Omental fat pad (tissue), 4 donors: ENCODE data around the gene FAM25A. TPM values are rescaled to one million over a fixed set of nuclear protein-coding genes. Genes with fewer than 3 reads are reported as not detected.
A peak's percentile ranks its signal among the peaks of the same experiment; 100 is the strongest.

Experiments used
- ATAC-seq: fragments of 150-250 bp; one replicate; pipeline ENCODE4 v1.9.1; 2016; ENCODE audit warnings: mild to moderate bottlenecking, moderate library complexity; ENCODE audit not compliant: low FRiP score
- DNase-seq: peaks from one replicate; pipeline ENCODE4 v3.0.0-alpha.2; 2019; ENCODE audit warnings: low spot score
- total RNA-seq, 4 donors: library from RNA; depleted of rRNA; stranded (reverse); fragments of >200 nt; gene quantifications; one replicate each; pipeline ENCODE4 v1.1.0, GENCODE V29; 2016
- TF ChIP-seq, protein P1 (sequence below), 3 donors: fragments of 450-650 bp; IDR thresholded peaks; one replicate each; pipeline ENCODE4 v1.5.1; 2016 to 2017; ENCODE audit warnings: antibody characterized with exemption in 3 of 3, mild to moderate bottlenecking in 3 of 3, moderate library complexity in 2 of 3

Gene FAM25A
- total RNA-seq, 4 donors from 2014 or later: not detected

DNA sequence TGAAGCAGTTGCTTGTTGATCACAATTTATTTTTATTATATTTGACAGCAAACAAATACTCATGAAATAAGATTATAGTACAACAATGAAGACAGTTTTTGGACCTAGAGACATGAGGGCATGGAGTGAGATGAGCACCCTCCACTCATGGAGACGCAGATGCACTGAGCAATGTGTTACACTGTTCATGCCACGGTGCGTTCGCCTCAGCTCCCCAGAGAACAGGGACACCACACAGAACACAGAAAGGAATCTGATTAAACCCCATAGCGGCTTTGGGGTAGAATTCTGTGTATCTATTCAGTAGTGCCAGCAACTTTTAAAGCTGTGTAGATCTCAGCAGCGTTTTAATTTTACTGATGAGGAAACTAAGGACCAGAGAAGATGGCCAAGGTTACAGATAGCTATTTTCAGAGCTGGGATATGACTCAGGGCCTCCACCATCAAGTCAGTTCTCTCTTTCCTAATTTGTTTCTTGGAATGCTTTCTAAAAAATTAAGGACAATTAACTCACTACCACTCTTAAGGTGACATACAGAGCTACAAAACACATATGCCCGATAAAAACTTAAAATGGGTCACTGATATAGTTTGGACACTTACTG, 33.6 kb downstream of the FAM25A start:
- TF ChIP-seq, protein P1, sequence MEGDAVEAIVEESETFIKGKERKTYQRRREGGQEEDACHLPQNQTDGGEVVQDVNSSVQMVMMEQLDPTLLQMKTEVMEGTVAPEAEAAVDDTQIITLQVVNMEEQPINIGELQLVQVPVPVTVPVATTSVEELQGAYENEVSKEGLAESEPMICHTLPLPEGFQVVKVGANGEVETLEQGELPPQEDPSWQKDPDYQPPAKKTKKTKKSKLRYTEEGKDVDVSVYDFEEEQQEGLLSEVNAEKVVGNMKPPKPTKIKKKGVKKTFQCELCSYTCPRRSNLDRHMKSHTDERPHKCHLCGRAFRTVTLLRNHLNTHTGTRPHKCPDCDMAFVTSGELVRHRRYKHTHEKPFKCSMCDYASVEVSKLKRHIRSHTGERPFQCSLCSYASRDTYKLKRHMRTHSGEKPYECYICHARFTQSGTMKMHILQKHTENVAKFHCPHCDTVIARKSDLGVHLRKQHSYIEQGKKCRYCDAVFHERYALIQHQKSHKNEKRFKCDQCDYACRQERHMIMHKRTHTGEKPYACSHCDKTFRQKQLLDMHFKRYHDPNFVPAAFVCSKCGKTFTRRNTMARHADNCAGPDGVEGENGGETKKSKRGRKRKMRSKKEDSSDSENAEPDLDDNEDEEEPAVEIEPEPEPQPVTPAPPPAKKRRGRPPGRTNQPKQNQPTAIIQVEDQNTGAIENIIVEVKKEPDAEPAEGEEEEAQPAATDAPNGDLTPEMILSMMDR (IDR thresholded peaks at IDR 0.05): no peak
- no peak for ATAC-seq
- no peak for DNase-seq

DNA sequence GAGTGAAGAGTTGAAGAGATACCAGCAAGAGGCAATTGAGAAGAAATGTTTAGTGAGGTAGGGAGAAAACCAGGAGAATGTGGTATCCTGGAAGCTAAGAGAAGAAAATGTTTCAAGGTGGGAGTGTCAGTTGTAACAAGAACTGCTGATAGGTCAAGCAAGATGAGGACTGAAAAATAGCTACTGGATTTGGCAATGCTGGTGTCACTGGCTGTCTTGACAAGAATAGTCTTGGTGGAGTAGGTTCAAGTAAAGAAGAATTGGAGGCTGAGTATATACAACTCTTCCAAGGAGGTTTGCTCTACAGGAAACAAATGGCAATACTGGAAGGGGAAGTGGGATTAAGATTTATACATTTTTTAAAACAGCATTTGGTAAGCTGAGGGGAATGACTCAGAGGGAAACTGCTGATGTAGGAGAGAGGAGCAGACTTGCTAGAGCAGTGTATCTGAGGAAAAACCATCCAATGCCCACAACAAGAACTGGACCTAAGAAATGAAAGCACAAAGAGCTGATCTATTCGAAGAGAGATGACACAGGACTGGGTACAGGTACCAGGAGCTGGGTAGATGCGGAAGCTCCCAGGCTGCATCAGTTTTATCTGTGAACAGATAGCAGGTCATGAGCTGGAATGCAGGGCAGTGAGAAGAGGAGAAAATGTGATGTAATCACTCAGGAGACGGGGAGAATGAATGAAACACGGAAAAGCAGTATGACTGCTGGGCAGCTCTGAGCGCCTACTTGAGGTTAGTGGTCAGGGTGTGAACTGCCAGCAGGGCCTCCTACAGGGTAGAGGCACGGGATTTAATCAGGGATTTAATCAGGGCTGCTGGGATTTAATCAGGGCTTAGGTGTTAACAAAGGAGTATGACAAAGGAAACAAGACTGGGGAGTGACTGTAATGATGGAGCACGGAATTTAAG, 34.5 kb downstream of the FAM25A start:
- TF ChIP-seq, protein P1 (IDR thresholded peaks at IDR 0.05): no peak
- peak; percentile 73 for ATAC-seq

DNA sequence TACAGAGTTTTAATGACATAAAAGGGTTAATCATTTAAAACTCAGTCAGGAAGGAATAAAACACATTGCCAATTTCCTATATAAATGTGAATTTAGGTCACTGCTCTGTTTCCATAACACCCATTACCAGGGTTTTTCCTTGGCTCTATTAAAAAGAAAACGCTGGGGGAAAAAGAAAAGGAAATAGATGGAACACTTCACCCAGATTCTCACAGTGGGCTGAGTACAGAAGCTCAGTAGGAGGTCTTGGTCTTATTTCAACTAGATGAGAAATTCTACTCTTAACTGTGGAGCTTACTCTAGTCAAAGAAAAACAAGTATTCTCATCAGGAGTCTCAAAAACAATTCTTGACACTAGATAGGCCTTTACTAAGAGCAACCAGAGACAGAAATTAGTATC, 38.1 kb downstream of the FAM25A start:
- ATAC-seq (no peak), DNase-seq (no peak)
- TF ChIP-seq, protein P1 (IDR thresholded peaks at IDR 0.05): no peak

More for the DNA sequence above, 34.5 kb downstream of the FAM25A start:
- no peak for DNase-seq

DNA sequence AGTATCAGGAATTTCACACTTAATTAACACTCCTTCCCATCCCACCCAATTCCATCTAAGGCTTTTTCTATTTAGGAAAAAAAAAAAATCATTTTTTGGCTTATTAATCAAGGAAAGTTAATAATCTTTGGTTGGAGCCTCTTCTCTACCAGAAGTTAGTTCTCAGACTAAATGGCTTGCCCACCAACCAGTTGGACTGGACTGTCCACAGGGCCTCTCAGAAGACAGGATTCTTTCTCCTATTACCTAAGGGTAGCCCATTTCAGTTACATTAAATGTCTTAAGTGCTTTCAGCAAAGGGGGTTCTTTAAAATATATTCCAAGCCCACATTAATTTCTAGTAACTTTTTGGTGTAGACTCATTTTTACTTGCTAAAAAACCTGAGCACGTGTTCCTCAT, 39.3 kb downstream of the FAM25A start:
- no peak for DNase-seq
- no peak for ATAC-seq

DNA sequence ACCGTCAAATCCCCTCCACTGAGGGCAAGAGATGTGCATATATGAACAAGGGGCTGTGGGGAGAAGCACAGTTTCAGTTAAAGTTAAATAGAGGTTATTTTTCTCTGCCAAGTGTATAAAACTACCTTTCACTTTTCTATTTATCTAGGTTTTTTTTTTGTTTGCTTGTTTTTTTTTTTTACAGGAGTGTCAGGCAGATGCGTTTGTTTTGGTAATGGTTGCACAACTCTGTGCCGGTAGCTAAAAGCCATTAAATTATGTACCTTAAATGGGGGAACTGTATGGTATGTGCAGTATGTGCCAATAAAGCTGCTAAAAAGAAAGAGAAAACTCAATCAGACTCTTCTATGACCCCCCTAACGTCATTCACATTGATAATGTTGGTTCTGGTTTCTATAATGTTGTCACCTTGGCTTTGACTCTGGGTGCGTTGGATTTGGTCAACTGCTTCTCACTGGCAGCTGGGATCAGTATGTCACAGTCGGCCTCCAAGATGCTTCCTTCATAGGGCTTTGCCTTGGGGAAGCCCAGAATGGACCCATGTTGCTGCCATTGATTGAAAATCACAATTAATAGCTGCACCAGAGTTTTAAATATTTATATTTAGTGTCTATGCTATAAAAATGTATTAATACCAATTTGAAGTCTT, 40.3 kb downstream of the FAM25A start:
- DNase-seq (no peak), ATAC-seq (no peak)
- TF ChIP-seq, protein P1 (IDR thresholded peaks at IDR 0.05): no peak

More for the DNA sequence above, 39.3 kb downstream of the FAM25A start:
- TF ChIP-seq, protein P1 (IDR thresholded peaks at IDR 0.05): no peak

DNA sequence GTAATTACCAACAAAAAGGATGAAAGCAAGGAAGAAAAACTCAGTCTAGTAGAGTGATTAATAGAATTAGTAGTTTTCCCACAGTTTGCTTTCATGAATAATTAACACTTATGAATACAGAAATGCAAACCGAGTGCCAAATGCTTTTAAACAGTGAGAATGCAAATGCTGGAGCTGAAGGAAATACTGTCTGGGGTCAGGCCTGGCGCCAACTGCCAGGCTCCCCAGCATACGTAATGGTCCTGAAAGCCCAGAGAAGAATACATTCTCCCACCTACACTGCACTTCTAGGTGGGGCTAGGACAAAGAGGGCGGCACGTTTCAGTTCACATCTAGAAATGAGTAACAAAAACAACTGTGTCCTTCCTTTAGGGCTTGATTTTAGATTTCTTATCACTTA, 44.6 kb downstream of the FAM25A start:
- ATAC-seq (no peak), DNase-seq (no peak)
- TF ChIP-seq, protein P1 (IDR thresholded peaks at IDR 0.05): no peak
